Epithelial cell of proximal tubule (primary cell): Measurements from ENCODE around the gene NHSL2. TPM values are rescaled to one million over a fixed set of nuclear protein-coding genes. Genes with fewer than 3 reads are reported as not detected.

Experiments
- DNase-seq: peaks from one replicate; pipeline ENCODE4 v3.0.0-alpha.2; 2011; ENCODE audit warnings: low read depth
- H3K4me3 ChIP-seq: 2 replicates; pipeline ENCODE4 v1.5.1; 2011; ENCODE audit warnings: low read depth, mild to moderate bottlenecking, low read length
- CTCF ChIP-seq: conservative IDR thresholded peaks from 2 replicates; pipeline ENCODE4 v1.5.1; 2012; ENCODE audit warnings: low read depth, mild to moderate bottlenecking, low read length
- total RNA-seq: library from RNA; depleted of rRNA; stranded (reverse); fragments of >200 nt; gene quantifications from 2 replicates; pipeline ENCODE4 v1.2.3, GENCODE V29; 2015

Gene NHSL2
- total RNA-seq, 1 donor from 2014 or later, result 1.0 TPM

- no peak for DNase-seq
- TF ChIP-seq CTCF, result no peak
- no peak overlapping the region for H3K4me3 ChIP-seq
Observed at GRCh38 chrX:72102126-72102525, 191.5 kb downstream of the NHSL2 start.

- TF ChIP-seq CTCF, result no peak
- no peak for DNase-seq
- no peak overlapping the region for H3K4me3 ChIP-seq
Observed at GRCh38 chrX:72102760-72103159, 192.1 kb downstream of the NHSL2 start.

- DNase-seq, result no peak
Observed at GRCh38 chrX:72105436-72105835, 194.8 kb downstream of the NHSL2 start.

GRCh38 chrX:72107320-72107719 lies 196.7 kb downstream of the NHSL2 start:
- TF ChIP-seq CTCF, result no peak
- DNase-seq, result no peak
- no peak overlapping the region for H3K4me3 ChIP-seq

More at GRCh38 chrX:72105436-72105835, 194.8 kb downstream of the NHSL2 start:
- TF ChIP-seq CTCF, result no peak
- H3K4me3 ChIP-seq, result no peak overlapping the region

- DNase-seq, result no peak
- no peak overlapping the region for H3K4me3 ChIP-seq
- no peak for TF ChIP-seq CTCF
Observed at GRCh38 chrX:72107841-72108595, 197.4 kb downstream of the NHSL2 start.

GRCh38 chrX:72108666-72109065 lies 198.0 kb downstream of the NHSL2 start:
- no peak for TF ChIP-seq CTCF
- no peak for DNase-seq
- H3K4me3 ChIP-seq, result no peak overlapping the region
